HG03095 (cell line): ENCODE measurements around the gene ARHGDIG.
"Not testable (repeated sequence)": the region's sequence is repeated elsewhere in the genome, so short reads cannot be mapped to it uniquely, and the experiment has no call there.

Source experiments
- ATAC-seq: cut with Tn5 transposase; IDR thresholded peaks from one replicate; pipeline ENCODE4 v1.9.1; 2021; ENCODE audit warnings: moderate library complexity; ENCODE audit not compliant: unreplicated experiment

ARHGDIG gene

GRCh38 chr16:263182-263774 is 17.1 kb upstream of the ARHGDIG start:
- no peak for ATAC-seq

- ATAC-seq = no peak
Observed at GRCh38 chr16:263944-264343, 16.4 kb upstream of the ARHGDIG start.

- ATAC-seq = no peak
Observed at GRCh38 chr16:264440-264951, 15.9 kb upstream of the ARHGDIG start.

DNA sequence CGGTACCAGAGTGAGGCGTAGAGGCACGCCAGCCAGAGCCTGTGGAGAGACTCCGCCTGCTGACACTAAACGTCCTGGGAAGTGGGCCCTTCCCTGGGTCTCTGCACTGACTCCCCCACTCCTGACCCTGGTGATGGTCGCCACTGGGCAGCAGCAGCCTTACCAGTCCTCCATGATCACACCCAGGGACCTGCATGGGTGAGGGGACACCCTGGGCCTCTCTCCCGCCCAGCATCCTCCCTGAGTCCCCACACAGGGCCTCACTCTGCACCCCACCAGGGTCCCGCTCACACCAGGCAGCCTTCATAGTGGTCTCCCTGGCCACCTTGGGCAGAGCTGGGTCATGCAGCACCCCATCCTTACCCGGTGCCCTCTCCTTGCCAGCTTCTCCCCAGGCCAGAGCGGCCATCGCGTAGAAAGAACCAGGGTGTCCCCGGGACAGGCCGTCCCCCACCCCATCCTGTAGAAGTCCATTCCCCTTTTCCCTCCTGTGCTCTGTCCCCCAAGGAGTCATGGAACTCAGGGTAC is 15.3 kb upstream of the ARHGDIG start:
- ATAC-seq = no peak

DNA sequence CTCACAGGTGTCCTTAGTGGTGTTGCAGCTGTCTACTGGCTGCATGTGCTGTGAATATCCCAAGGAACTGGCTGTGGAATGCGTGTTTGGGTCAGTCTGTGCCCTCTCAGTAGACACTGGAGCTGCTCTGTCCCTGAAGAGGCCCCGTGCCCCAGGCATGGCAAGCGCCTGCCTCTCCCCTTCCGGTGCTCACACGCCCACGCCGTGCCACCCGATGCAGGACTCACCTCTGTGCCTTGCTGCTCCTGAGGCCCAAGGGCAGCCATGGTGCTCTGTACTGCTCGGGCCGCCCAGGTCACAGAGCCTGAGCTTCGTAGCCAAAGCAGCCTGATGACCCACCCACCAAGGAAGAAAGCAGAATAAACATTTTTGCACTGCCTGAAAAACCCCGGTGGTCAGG is 14.7 kb upstream of the ARHGDIG start:
- ATAC-seq = no peak

DNA sequence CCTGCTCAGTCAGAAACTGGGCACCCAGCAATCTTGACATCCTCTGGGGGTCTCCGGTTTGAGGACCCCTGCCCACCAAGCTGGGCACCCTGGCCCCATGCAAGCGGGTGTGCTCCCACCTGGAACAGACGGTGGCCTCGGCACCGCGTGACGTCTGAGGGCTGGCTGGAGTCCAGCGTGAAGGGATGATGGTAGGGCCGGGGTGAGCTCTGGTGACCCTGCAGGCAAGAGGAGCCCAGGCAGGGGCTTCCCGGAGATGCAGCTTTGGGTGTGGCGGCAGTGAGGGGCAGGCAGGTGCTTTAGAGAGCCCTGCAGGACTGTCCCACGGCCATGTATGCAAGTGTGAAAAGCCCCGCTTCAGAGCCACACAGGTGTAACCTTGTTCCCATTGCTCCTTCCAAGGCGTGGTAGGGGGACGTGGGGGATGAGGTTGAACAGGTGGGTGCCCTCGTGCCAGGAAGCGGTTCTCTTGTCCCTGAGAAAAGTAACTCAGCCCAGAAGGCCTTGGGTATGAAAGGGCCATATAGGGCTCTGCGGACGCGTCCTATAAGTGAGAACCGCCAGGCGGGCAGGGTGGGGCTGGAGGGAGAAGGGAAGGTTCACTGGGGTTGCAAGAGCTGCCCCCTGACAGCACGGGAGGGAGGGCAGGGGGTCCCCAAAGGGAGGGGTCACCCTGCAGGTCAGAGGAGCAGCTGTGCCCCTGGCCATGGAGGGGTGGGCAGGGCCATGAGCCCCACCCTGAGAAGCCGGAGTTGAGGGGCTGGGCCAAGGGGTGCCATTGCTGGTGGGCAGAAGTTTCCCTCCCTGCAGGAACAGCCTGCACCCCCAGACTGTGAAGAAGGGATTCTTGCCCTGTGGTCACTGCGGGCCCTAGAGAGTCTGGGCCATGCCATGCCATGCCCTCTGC is 13.9 kb upstream of the ARHGDIG start:
- ATAC-seq = no peak

GRCh38 chr16:267562-267961 is 12.8 kb upstream of the ARHGDIG start:
- not testable (repeated sequence) for ATAC-seq

GRCh38 chr16:268141-269053 is 12.0 kb upstream of the ARHGDIG start:
- no peak for ATAC-seq

DNA sequence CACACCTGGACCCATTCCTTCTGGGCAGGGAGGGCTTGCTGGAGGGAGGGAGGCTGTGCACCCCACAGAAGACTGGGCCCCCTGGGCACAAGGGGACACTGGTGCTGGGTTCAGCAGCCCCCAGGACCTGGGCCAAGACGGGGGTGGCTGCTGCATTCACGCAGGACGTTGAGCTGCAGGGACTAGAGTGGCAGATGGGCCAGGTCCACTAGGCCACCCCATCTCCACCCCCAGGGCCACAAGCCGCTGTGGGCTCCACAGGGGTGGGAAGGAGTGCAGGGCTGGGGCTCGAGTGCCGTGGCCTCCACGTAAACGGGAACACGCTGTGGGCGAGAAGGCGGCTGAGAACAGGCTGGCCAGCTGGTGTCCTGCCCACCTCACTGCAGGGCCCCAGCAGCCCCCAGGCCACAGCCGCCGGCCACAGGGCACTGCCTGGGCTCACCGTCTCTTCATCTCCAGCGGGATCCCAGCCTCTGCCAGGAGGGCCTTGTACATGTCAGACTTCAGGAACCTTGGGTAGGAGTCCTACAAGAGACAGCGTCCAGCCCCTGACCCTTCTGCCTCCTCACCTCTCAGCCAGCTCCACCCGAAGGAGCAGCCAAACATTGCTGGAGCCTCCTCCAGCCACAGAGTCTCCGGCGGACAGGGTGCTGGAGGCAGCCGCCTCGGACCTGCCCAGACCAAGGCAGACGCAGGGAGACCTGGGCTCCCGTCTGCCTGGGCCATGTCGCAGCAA is 11.2 kb upstream of the ARHGDIG start:
- no peak for ATAC-seq

GRCh38 chr16:270381-271255 is 9.8 kb upstream of the ARHGDIG start:
- no peak for ATAC-seq

- no peak for ATAC-seq
Observed at GRCh38 chr16:272633-273546, 7.5 kb upstream of the ARHGDIG start.

GRCh38 chr16:273547-274421 is 6.6 kb upstream of the ARHGDIG start:
- no peak for ATAC-seq

GRCh38 chr16:275041-275641 is 5.2 kb upstream of the ARHGDIG start:
- ATAC-seq = no peak

DNA sequence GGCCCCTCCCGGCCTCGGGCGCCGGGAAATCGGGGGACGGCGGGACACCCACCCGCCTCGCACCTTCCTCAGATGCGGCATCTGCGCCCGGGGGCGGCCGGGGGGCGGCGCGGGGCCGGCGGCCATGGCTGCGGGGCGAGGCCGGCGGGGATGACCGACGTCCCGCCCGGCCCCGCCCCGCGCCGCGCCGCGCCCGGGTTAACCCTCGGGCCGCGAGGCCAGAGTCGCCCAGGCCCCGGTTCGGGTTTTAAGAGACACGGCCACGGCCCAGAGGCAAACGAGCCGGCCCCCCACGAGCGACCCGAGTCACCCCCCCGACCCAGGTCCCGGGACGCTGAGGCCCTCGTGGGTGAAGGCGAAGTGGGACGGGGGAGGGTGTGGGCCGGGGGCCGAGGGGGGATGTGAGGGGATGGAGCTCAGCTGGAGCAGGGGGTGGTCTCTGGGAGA is 4.6 kb upstream of the ARHGDIG start, which contains the start of gene RGS11:
TSS of gene RGS11 (minus strand) at position 159 of the 447 bp plus-strand sequence. CDS start at position 126, 33 bp downstream.
- ATAC-seq = no peak

- ATAC-seq = no peak
Observed at GRCh38 chr16:276426-277077, 3.8 kb upstream of the ARHGDIG start.

DNA sequence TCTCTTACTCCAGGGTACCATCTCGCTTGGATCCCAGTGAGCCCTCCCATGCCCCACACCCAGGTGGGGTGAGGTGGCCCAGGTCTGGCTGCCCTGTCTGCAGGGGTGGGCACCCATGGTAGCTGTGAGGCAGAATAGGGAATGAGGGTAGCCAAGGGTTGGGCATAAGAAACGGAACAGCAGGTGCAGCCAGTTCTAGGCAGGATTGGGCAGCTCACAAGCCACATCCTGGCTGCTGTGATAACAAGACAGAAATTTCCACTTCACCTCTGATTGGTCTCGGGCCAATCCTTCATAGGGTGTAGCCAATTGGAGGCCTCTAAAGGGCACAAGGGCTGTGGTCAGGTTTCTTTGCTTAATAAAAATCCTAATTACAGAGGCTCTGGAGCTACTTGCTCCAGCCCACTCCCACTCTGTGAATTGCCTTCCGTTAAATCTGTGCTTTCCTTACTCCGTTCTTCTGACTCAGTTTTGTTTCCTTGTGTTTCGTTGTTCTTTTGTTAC is 1.5 kb upstream of the ARHGDIG start:
- ATAC-seq = no peak
